Glomerular visceral epithelial cell (primary cell): ENCODE data around the gene SEMA5A.

Source experiments
- DNase-seq: peaks from one replicate; pipeline ENCODE4 v3.0.0-alpha.2; 2016; ENCODE audit errors: extremely low spot score

SEMA5A gene

GRCh38 chr5:9331372-9331771 is 214.5 kb downstream of the SEMA5A start:
- DNase-seq, result no peak

- DNase-seq, result no peak
These were observed 216.8 kb downstream of the SEMA5A start for GRCh38 chr5:9329125-9329524.

GRCh38 chr5:9325549-9325948 is 220.3 kb downstream of the SEMA5A start:
- DNase-seq, result no peak

GRCh38 chr5:9324348-9325077 is 221.4 kb downstream of the SEMA5A start:
- DNase-seq, result no peak

- no peak for DNase-seq
These were observed 225.2 kb downstream of the SEMA5A start for GRCh38 chr5:9320652-9321051.

DNA sequence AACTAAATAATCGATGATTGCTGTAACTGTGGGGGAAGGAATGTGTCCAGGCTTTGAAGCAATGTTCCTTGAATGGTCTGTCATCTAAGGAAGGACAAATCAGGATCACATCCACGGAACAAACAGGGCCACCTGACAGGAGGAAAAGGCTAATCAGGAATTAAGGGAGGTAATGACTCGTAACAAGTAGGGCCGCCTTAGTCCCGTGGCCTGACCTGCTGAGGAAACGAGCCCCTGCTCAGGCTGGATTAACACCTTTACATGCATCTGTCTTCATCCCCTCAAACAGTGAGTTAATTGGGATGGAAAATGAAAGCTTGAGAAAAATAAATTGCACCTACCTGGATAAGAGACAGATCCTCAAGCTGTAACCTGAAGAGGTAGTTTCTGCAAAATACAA is 227.8 kb downstream of the SEMA5A start:
- DNase-seq, result no peak

- no peak for DNase-seq
These were observed 229.1 kb downstream of the SEMA5A start for GRCh38 chr5:9316733-9317132.

DNA sequence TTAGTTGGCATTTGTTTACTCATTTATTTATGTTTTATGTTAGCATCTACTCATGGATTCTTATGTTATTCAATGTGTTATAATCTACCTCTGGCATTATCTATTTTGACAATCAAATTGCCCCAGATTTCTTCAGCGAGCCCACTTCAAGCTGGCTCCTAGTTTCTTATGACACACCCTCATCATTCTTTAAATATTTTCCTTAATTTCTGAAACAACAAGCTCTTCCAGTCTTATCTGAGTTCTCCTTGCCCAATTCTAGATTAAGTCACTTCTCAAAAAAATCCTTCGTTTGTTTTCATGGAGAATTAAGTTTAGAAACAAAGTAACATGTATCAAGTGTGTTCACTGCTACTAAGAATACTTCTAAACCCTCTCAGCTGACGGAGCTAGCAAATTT is 229.8 kb downstream of the SEMA5A start:
- DNase-seq, result no peak

DNA sequence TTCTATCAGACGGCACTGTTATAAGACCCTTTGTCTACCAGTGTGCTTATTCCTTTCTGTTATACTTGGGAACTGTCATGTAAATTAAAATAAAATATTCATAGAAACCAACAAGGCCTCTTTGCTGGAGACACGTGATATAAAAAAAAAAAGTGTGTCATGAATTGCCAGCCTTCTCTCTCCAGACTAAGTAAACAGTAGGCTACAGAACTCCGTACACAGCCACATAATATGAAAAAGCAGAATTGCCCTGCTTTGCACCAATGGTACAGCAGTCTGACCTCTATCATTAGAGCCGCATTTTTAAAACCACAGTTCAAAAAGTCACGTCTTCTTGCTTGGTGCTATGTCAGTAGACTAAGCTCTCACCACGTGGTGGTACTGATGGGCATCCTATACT is 231.3 kb downstream of the SEMA5A start:
- no peak for DNase-seq

GRCh38 chr5:9313751-9314150 is 232.1 kb downstream of the SEMA5A start:
- DNase-seq, result no peak

- DNase-seq, result no peak
These were observed 238.7 kb downstream of the SEMA5A start for GRCh38 chr5:9307150-9307549.

DNA sequence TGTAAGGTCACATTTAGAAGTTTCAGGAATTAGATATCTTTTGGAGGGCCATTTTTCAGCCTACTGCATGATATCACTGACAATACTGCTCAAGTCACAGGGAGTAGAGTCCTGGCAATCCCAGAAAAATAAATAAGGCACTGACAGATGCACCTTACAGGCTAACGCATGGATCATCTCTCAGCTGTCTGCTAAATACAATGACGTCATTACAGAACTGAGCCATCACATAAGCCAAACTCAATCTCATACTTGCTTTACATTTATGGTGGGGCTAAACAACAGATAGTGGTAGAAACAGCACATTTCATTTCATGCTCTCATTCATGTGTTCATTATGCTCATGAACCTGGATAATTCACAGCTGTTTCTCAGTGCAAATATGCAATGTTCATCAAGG is 243.7 kb downstream of the SEMA5A start:
- DNase-seq, result no peak

DNA sequence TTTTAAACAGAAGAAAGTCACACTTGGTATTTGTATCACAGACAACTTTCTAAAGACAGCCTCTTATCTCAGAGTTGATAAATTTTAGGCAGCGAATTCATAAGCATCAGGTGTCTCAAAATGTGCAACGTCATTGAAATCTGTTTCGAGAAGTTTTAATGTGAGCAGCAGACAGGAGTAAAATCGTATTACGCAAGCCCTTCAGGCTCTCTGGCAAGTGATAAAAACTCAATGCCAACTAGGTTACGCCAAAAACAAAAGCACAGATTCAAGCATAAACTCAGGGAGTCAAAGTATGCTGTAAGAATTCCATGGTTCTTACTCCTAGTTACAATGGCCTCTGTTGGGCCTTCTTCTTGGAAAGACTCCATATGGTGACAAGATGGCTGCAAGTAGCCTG is 244.7 kb downstream of the SEMA5A start:
- DNase-seq, result no peak

GRCh38 chr5:9297134-9297533 is 248.7 kb downstream of the SEMA5A start:
- no peak for DNase-seq

DNA sequence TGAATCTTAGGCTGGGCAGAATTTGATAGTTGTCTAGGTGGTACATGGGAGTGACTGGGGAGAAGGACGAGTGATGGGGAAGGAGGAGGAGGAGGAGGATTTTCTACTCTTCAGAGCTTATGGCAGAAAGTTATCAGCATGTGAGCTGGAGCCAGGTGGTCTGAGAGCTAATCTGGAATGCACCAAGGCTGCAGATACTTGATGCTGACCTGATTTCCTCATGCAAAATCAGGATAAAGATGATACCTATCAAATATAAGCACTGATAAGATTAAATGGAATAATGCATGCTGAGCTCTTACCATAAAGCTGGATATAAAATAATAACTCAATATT is 250.4 kb downstream of the SEMA5A start:
- no peak for DNase-seq

DNA sequence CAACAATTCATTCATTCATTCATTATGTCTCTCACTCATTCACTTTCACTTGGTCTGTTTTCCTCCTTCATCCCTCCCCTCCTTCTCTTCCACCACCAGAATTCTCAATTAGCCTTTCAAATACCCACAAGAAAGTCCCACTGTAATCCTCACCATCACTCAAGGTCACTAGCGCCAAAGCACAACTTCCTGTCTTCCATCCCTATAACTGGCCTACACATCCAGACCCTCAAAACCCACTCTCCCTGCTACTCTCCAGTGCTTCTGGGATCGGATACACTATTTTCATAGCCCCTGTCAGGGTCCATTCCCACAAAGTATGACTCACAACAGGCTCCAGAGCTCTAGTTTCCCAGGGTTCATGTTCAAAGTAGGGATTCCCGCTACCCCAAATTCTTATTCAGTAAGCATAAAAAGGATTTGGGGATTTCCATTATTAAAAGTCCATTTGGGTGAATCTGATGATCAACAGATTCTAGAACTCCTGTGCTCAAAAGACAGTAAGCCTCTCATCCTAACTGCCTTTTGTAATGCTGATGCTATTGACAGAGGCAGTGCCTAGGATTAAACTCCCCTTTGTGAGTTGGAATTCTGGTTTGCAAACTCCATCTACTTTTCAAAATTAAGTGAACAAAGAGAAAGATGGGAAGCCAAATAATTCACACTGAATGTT is 250.9 kb downstream of the SEMA5A start:
- DNase-seq, result no peak

- no peak for DNase-seq
These were observed 257.6 kb downstream of the SEMA5A start for GRCh38 chr5:9288234-9288633.

DNA sequence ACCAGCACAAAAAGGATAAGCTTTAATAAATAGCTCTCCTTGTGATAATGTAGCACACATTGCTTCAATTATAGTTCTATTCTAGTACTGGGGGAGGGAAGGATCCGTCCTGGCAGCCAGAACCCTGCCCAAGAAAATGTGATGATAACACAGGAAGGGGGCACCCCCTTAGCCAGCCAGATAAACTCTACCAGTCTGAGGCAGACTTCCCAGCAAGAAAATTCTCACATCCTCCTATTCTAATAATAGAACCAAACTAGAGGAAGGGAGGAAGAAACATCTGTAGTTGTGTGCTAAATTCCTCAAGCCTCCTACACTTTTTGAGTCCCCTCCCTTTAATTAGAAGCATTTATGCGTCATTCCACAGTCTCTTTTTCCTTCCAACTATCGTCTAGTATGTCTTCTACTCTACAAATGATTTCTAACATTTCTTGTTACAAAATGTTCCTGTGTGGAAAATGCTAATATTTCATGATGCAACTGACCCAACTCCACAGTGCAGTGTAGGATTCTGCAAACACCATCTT is 261.0 kb downstream of the SEMA5A start:
- DNase-seq, result no peak

DNA sequence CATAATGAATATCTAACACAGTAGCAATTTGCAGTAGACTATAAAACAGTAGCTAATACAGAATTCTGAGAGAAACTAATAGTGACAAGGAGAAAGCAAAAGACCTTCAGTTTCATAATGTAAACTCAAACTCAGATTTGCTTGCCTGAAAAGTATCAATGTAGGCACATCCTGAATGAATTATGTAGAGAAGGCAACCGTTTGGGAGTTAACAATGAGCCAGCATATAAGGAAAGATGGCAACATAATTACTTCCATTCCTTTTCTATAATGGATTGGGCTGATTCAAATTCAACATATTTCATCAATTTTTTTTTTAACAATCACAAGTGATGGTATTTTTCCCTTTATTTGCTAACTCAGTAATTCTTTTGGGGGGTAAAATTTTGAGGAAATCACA is 261.6 kb downstream of the SEMA5A start:
- no peak for DNase-seq

DNA sequence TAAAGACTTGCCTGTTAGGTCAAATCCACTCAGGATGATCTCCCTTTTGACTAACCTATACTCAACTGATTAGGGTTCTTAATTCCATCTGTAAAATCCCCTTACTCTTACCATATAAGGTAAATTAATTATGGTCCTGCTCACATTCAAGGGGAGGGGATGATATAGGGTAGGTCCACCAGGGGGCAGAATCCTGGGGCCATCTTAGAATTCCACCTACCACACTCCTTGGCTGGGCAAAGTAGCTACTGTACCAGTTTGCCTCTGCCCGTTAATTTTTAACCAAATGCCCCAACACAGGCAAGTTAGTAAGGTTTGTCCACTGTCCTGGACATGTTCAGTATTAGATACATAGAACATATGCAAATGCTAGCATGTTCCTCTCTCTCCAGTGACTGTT is 262.4 kb downstream of the SEMA5A start:
- DNase-seq, result no peak

GRCh38 chr5:9283021-9283420 is 262.9 kb downstream of the SEMA5A start:
- no peak for DNase-seq

DNA sequence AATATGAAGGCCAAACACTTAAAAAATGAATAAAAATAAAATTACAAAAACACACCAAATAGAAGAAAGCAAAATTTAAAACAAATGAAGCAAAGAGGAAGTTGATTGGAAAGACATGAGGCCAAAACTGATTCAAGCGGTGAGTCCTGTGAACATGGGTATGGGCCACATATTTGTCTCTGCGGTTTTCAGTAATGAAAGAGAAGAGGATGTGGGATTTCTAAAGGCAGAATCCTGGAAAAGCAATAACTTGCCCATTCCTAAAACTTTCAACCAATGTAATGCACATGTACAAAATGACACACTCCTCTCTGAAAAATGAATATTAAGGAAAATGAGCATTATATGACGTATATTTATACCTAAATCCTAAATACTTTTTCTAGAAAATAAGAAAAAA is 263.7 kb downstream of the SEMA5A start:
- DNase-seq, result no peak

- no peak for DNase-seq
These were observed 266.1 kb downstream of the SEMA5A start for GRCh38 chr5:9279774-9280173.
